GM18867 (cell line): ENCODE results near the gene PFKFB2.

Source experiments
- ATAC-seq: cut with Tn5 transposase; IDR thresholded peaks from one replicate; pipeline ENCODE4 v1.9.1; 2021; ENCODE audit warnings: mild to moderate bottlenecking, moderate library complexity; ENCODE audit not compliant: unreplicated experiment

Gene PFKFB2

GRCh38 chr1:207063014-207063413, 9.9 kb downstream of the PFKFB2 start:
- ATAC-seq, result no peak

GRCh38 chr1:207064561-207064960, 11.5 kb downstream of the PFKFB2 start:
- ATAC-seq, result no peak

- no peak for ATAC-seq
These were observed 14.1 kb downstream of the PFKFB2 start for GRCh38 chr1:207067185-207067584.

GRCh38 chr1:207067665-207068064, 14.6 kb downstream of the PFKFB2 start:
- no peak for ATAC-seq

- no peak for ATAC-seq
These were observed 16.0 kb downstream of the PFKFB2 start for GRCh38 chr1:207069061-207069460.

GRCh38 chr1:207069858-207070506, 16.9 kb downstream of the PFKFB2 start:
- ATAC-seq, result peak; percentile 59

- no peak for ATAC-seq
These were observed 17.7 kb downstream of the PFKFB2 start for GRCh38 chr1:207070811-207071210.

- no peak for ATAC-seq
These were observed 18.4 kb downstream of the PFKFB2 start for GRCh38 chr1:207071426-207071825.

- ATAC-seq, result no peak
These were observed 19.2 kb downstream of the PFKFB2 start for GRCh38 chr1:207072233-207072632.

- ATAC-seq, result no peak
These were observed 21.1 kb downstream of the PFKFB2 start for GRCh38 chr1:207073906-207074820.

GRCh38 chr1:207076181-207076955, 23.3 kb downstream of the PFKFB2 start:
- ATAC-seq, result no peak

GRCh38 chr1:207077012-207077411, 23.9 kb downstream of the PFKFB2 start:
- no peak for ATAC-seq

GRCh38 chr1:207077470-207078377, 24.6 kb downstream of the PFKFB2 start:
- peak; percentile 74 for ATAC-seq

GRCh38 chr1:207078578-207079132, 25.6 kb downstream of the PFKFB2 start:
- ATAC-seq, result no peak

GRCh38 chr1:207079706-207080241, 26.7 kb downstream of the PFKFB2 start:
- no peak for ATAC-seq

- no peak for ATAC-seq
These were observed 28.0 kb downstream of the PFKFB2 start for GRCh38 chr1:207081088-207081487.

- ATAC-seq, result no peak
These were observed 28.7 kb downstream of the PFKFB2 start for GRCh38 chr1:207081806-207082205.

GRCh38 chr1:207084232-207084631, 31.2 kb downstream of the PFKFB2 start:
- ATAC-seq, result no peak

GRCh38 chr1:207084701-207085180, 31.7 kb downstream of the PFKFB2 start:
- peak; percentile 68 for ATAC-seq

GRCh38 chr1:207085887-207086286, 32.8 kb downstream of the PFKFB2 start:
- ATAC-seq, result no peak
